GM18873 (cell line): ENCODE results near the gene SIL1.

ENCODE experiments used
- ATAC-seq: cut with Tn5 transposase; IDR thresholded peaks from one replicate; pipeline ENCODE4 v1.9.1; 2021; ENCODE audit warnings: mild to moderate bottlenecking, moderate library complexity, moderate number of reproducible peaks; ENCODE audit not compliant: unreplicated experiment, low FRiP score

The SIL1 gene

GRCh38 chr5:139147483-139148087 is 50.6 kb downstream of the SIL1 start:
- ATAC-seq: no peak

GRCh38 chr5:139146809-139147482 is 51.2 kb downstream of the SIL1 start:
- ATAC-seq: no peak

- ATAC-seq: no peak
Observed at GRCh38 chr5:139141446-139142204, 56.5 kb downstream of the SIL1 start.

- ATAC-seq: no peak
Observed at GRCh38 chr5:139140591-139141071, 57.5 kb downstream of the SIL1 start.

- no peak for ATAC-seq
Observed at GRCh38 chr5:139138809-139139208, 59.4 kb downstream of the SIL1 start.

- ATAC-seq: no peak
Observed at GRCh38 chr5:139138109-139138508, 60.1 kb downstream of the SIL1 start.

- no peak for ATAC-seq
Observed at GRCh38 chr5:139137697-139138096, 60.5 kb downstream of the SIL1 start.

- no peak for ATAC-seq
Observed at GRCh38 chr5:139134906-139135305, 63.3 kb downstream of the SIL1 start.

- ATAC-seq: no peak
Observed at GRCh38 chr5:139133282-139133681, 64.9 kb downstream of the SIL1 start.

- no peak for ATAC-seq
Observed at GRCh38 chr5:139132515-139132914, 65.7 kb downstream of the SIL1 start.

GRCh38 chr5:139131921-139132432 is 66.2 kb downstream of the SIL1 start:
- ATAC-seq: no peak

- ATAC-seq: no peak
Observed at GRCh38 chr5:139131465-139131864, 66.7 kb downstream of the SIL1 start.

- no peak for ATAC-seq
Observed at GRCh38 chr5:139131062-139131461, 67.1 kb downstream of the SIL1 start.

- ATAC-seq: no peak
Observed at GRCh38 chr5:139130214-139130613, 68.0 kb downstream of the SIL1 start.

- no peak for ATAC-seq
Observed at GRCh38 chr5:139126711-139127111, 71.5 kb downstream of the SIL1 start.

- no peak for ATAC-seq
Observed at GRCh38 chr5:139125991-139126390, 72.2 kb downstream of the SIL1 start.

GRCh38 chr5:139124774-139125520 is 73.2 kb downstream of the SIL1 start:
- no peak for ATAC-seq

GRCh38 chr5:139121120-139121519 is 77.0 kb downstream of the SIL1 start:
- ATAC-seq: no peak

- ATAC-seq: no peak
Observed at GRCh38 chr5:139120521-139120920, 77.6 kb downstream of the SIL1 start.

- no peak for ATAC-seq
Observed at GRCh38 chr5:139118804-139119203, 79.4 kb downstream of the SIL1 start.
